NCI-H2029 treated with DMSO at 0.1 percent for 48 hours (cell line): ENCODE data around the gene WDPCP.
A peak's percentile ranks its signal among the peaks of the same experiment; 100 is the strongest.
"Not testable (repeated sequence)": the region's sequence is repeated elsewhere in the genome, so short reads cannot be mapped to it uniquely, and the experiment has no call there.

Experiments
- DNase-seq: peaks from one replicate; lab custom pipeline; 2025; lab: John Stamatoyannopoulos, UW

The WDPCP gene

GRCh38 chr2:63463142-63463541 lies 125.1 kb downstream of the WDPCP start:
- no peak for DNase-seq

GRCh38 chr2:63446658-63447057 lies 141.6 kb downstream of the WDPCP start:
- DNase-seq, result no peak

GRCh38 chr2:63444565-63445288 lies 143.6 kb downstream of the WDPCP start:
- DNase-seq, result no peak

GRCh38 chr2:63440612-63441011 lies 147.7 kb downstream of the WDPCP start:
- no peak for DNase-seq

GRCh38 chr2:63438181-63438580 lies 150.1 kb downstream of the WDPCP start:
- DNase-seq, result no peak

GRCh38 chr2:63436488-63436887 lies 151.8 kb downstream of the WDPCP start:
- DNase-seq, result no peak

GRCh38 chr2:63435070-63435469 lies 153.2 kb downstream of the WDPCP start:
- DNase-seq, result no peak

GRCh38 chr2:63434024-63435001 lies 154.0 kb downstream of the WDPCP start:
- DNase-seq, result no peak

- DNase-seq, result no peak
Measured at GRCh38 chr2:63432373-63432772, 155.9 kb downstream of the WDPCP start.

GRCh38 chr2:63425606-63426005 lies 162.7 kb downstream of the WDPCP start:
- DNase-seq, result no peak

GRCh38 chr2:63425079-63425416 lies 163.2 kb downstream of the WDPCP start:
- DNase-seq, result no peak

GRCh38 chr2:63424329-63425078 lies 163.8 kb downstream of the WDPCP start:
- DNase-seq, result no peak

- DNase-seq, result no peak
Measured at GRCh38 chr2:63422556-63422955, 165.7 kb downstream of the WDPCP start.

GRCh38 chr2:63408530-63408929 lies 179.7 kb downstream of the WDPCP start:
- no peak for DNase-seq

GRCh38 chr2:63406641-63407040 lies 181.6 kb downstream of the WDPCP start:
- no peak for DNase-seq

GRCh38 chr2:63403820-63404219 lies 184.5 kb downstream of the WDPCP start:
- no peak for DNase-seq

- not testable (repeated sequence) for DNase-seq
Measured at GRCh38 chr2:63402889-63403288, 185.4 kb downstream of the WDPCP start.

GRCh38 chr2:63399156-63399555 lies 189.1 kb downstream of the WDPCP start:
- DNase-seq, result peak; percentile 34

- no peak for DNase-seq
Measured at GRCh38 chr2:63379451-63379850, 208.8 kb downstream of the WDPCP start.

GRCh38 chr2:63378589-63378988 lies 209.7 kb downstream of the WDPCP start:
- no peak for DNase-seq

GRCh38 chr2:63374341-63374740 lies 213.9 kb downstream of the WDPCP start:
- no peak for DNase-seq

- no peak for DNase-seq
Measured at GRCh38 chr2:63372549-63372948, 215.7 kb downstream of the WDPCP start.
